DOHH2 (cell line): ENCODE data around the gene LEF1.

Experiments used
- EZH2phosphoT487 ChIP-seq: fragments of 200-600 bp; sonication (generic); IDR thresholded peaks from 2 replicates; pipeline ENCODE4 v1.6.1; 2017; ENCODE audit warnings: borderline replicate concordance, mild to moderate bottlenecking, antibody characterized with exemption, low read length, moderate library complexity, mixed read lengths
- TF ChIP-seq, protein P1 (sequence below): fragments of 200-600 bp; sonication (generic); IDR thresholded peaks from one replicate; pipeline ENCODE4 v1.5.1; 2014; ENCODE audit warnings: antibody characterized with exemption, mild to moderate bottlenecking, low read depth, low read length; ENCODE audit not compliant: poor library complexity, severe bottlenecking

DNA sequence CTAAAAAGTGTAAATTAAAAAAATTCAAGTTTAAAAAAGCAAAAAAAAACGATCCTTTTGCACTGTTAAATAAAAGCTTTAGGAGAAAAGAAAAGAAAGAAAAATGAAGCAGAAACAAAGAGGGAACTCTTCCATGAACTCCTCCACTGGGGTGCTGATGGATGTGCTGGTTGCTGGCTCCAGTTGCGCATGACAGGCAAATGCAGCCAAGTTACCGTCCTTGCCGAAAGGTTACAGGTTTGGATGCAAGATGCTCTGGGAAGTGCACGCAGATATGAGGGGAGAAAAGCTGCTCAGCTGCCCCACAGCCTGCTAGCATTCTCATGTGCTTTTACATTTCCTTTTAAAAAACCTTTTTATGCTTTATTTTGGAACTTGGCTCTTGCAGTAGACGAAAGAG, 120.6 kb downstream of the LEF1 start:
- TF ChIP-seq, protein P1, sequence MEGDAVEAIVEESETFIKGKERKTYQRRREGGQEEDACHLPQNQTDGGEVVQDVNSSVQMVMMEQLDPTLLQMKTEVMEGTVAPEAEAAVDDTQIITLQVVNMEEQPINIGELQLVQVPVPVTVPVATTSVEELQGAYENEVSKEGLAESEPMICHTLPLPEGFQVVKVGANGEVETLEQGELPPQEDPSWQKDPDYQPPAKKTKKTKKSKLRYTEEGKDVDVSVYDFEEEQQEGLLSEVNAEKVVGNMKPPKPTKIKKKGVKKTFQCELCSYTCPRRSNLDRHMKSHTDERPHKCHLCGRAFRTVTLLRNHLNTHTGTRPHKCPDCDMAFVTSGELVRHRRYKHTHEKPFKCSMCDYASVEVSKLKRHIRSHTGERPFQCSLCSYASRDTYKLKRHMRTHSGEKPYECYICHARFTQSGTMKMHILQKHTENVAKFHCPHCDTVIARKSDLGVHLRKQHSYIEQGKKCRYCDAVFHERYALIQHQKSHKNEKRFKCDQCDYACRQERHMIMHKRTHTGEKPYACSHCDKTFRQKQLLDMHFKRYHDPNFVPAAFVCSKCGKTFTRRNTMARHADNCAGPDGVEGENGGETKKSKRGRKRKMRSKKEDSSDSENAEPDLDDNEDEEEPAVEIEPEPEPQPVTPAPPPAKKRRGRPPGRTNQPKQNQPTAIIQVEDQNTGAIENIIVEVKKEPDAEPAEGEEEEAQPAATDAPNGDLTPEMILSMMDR = no peak
- TF ChIP-seq EZH2phosphoT487 = no peak
